HCT116 (cell line): ENCODE measurements around the gene CUBN. TPM values are rescaled to one million over a fixed set of nuclear protein-coding genes. Genes with fewer than 3 reads are reported as not detected.

Experiments
- ATAC-seq: fragments of 200-7000 bp; cut with Tn5 transposase; 2 replicates; pipeline ENCODE4 v1.9.1; 2020; ENCODE audit warnings: mild to moderate bottlenecking, moderate library complexity
- BruUV-seq: library from RNA; stranded (reverse); fragments of 400-500 nt; replicated peaks from 2 replicates; lab custom pipeline; 2021; lab: Mats Ljungman, UMichigan
- CTCF ChIA-PET: fragments of 300-600 bp; sonication (Branson Sonifier 250); formaldehyde crosslinking; loops from one replicate; lab custom pipeline; 2021; ENCODE audit warnings: antibody characterized with exemption; lab: Charles Lee
- POLR2A ChIA-PET: fragments of 300-600, 350-600 bp; sonication (Branson Sonifier 250); formaldehyde crosslinking; loops from one replicate; lab custom pipeline; 2021; ENCODE audit warnings: antibody characterized with exemption; lab: Charles Lee
- RAD21 ChIA-PET, 2 experiments: fragments of 300-600 bp; sonication (Branson Sonifier 250); formaldehyde crosslinking; loops; one replicate each; lab custom pipeline; 2023; ENCODE audit warnings: low total read pairs in 2 of 2; ENCODE audit not compliant: uncharacterized antibody in 2 of 2, unreplicated experiment in 2 of 2, low non-redundant PET in 1 of 2; lab: Charles Lee
- DNase-seq: peaks from one replicate; pipeline ENCODE4 v3.0.0-alpha.2; 2010; ENCODE audit warnings: low read depth, low spot score
- H2AFZ ChIP-seq: fragments of 200-600 bp; shearing (Covaris generic), sonication (generic); 2 replicates; pipeline ENCODE4 v1.6.1; 2017; ENCODE audit warnings: low read depth, mixed run types, mixed read lengths, antibody characterized with exemption, low read length; ENCODE audit not compliant: poor library complexity, severe bottlenecking
- H3K27ac ChIP-seq: 2 replicates; pipeline ENCODE4 v1.5.1; 2012; ENCODE audit warnings: low read depth, low read length
- H3K27me3 ChIP-seq: fragments of 200-600 bp; sonication (generic); 2 replicates; pipeline ENCODE4 v1.6.1; 2016; ENCODE audit warnings: mixed run types, low read length, mixed read lengths; ENCODE audit not compliant: insufficient read depth
- H3K36me3 ChIP-seq, 2 experiments: fragments of 200-500 bp in 1 of 2; fragments of 200-600 bp in 1 of 2; sonication (Bioruptor generic) in 1 of 2; sonication (generic) in 1 of 2; 2 replicates each; pipeline versions ENCODE4 v1.5.1 to v1.6.1; 2014 to 2016; ENCODE audit warnings: low read length in 2 of 2, inconsistent platforms in 1 of 2, mixed read lengths in 1 of 2, mixed run types in 1 of 2; ENCODE audit not compliant: insufficient read depth in 2 of 2, control insufficient read depth in 1 of 2
- H3K4me1 ChIP-seq, 2 experiments: fragments of 200-600 bp in 1 of 2; sonication (generic) in 1 of 2; 2 replicates each; pipeline versions ENCODE4 v1.5.1 to v1.6.1; 2012 to 2017; ENCODE audit warnings: low read length in 2 of 2, inconsistent platforms in 1 of 2, mild to moderate bottlenecking in 1 of 2, mixed read lengths in 1 of 2, mixed run types in 1 of 2, moderate library complexity in 1 of 2; ENCODE audit not compliant: insufficient read depth in 2 of 2, control insufficient read depth in 1 of 2
- H3K4me2 ChIP-seq: fragments of 200-600 bp; sonication (generic); 2 replicates; pipeline ENCODE4 v1.6.1; 2017; ENCODE audit warnings: mixed run types, low read length, mixed read lengths
- H3K4me3 ChIP-seq, 2 experiments: fragments of 200-600 bp in 1 of 2; sonication (generic) in 1 of 2; replicated peaks in 1 of 2; 2 replicates each; pipeline ENCODE4 v1.5.1; 2011 to 2016; ENCODE audit warnings: low read length in 2 of 2, control low read depth in 1 of 2, low read depth in 1 of 2, mild to moderate bottlenecking in 1 of 2, mixed read lengths in 1 of 2, mixed run types in 1 of 2
- H3K79me2 ChIP-seq: fragments of 200-600 bp; sonication (generic); 2 replicates; pipeline ENCODE4 v1.6.1; 2017; ENCODE audit warnings: mild to moderate bottlenecking, mixed run types, low read length, moderate library complexity, mixed read lengths; ENCODE audit not compliant: insufficient read depth
- H3K9ac ChIP-seq: fragments of 200-600 bp; sonication (generic); 2 replicates; pipeline ENCODE4 v1.6.1; 2016; ENCODE audit warnings: low read length, mixed read lengths
- H3K9me2 ChIP-seq: fragments of 200-600 bp; sonication (generic), shearing (Covaris generic); 2 replicates; pipeline ENCODE4 v1.6.1; 2017; ENCODE audit warnings: mixed run types, mild to moderate bottlenecking, moderate library complexity; ENCODE audit not compliant: insufficient read depth
- H3K9me3 ChIP-seq, 2 experiments: fragments of 200-500 bp in 1 of 2; fragments of 200-600 bp in 1 of 2; sonication (Bioruptor generic) in 1 of 2; sonication (generic) in 1 of 2; 2 replicates each; pipeline ENCODE4 v1.6.1; 2014 to 2017; ENCODE audit warnings: low read length in 2 of 2, mixed read lengths in 2 of 2, inconsistent platforms in 1 of 2, low read depth in 1 of 2, mild to moderate bottlenecking in 1 of 2, mixed run types in 1 of 2, moderate library complexity in 1 of 2; ENCODE audit not compliant: control insufficient read depth in 1 of 2, insufficient read depth in 1 of 2
- H4K20me1 ChIP-seq: fragments of 200-600 bp; sonication (generic), shearing (Covaris generic); 2 replicates; pipeline ENCODE4 v1.6.1; 2017; ENCODE audit warnings: mixed run types, mild to moderate bottlenecking, moderate library complexity; ENCODE audit not compliant: insufficient read depth
- CBX3 ChIP-seq: IDR thresholded peaks from 2 replicates; pipeline ENCODE4 v1.6.1; 2012; ENCODE audit warnings: low read depth
- EGR1 ChIP-seq: IDR thresholded peaks from 2 replicates; pipeline ENCODE4 v1.6.1; 2012; ENCODE audit warnings: low read depth
- ELF1 ChIP-seq: IDR thresholded peaks from 2 replicates; pipeline ENCODE4 v1.6.1; 2012; ENCODE audit warnings: low read depth, borderline replicate concordance
- FOSL1 ChIP-seq: IDR thresholded peaks from 2 replicates; pipeline ENCODE4 v1.6.1; 2012; ENCODE audit warnings: low read depth
- POLR2A ChIP-seq: IDR thresholded peaks from 2 replicates; pipeline ENCODE4 v1.7.0; 2011; ENCODE audit warnings: borderline replicate concordance; ENCODE audit not compliant: insufficient read depth, insufficient read length; ENCODE audit errors: extremely low read depth
- REST ChIP-seq: IDR thresholded peaks from 2 replicates; pipeline ENCODE4 v1.6.1; 2012; ENCODE audit warnings: low read depth
- SP1 ChIP-seq: IDR thresholded peaks from 2 replicates; pipeline ENCODE4 v1.6.1; 2012; ENCODE audit warnings: low read depth
- TCF7L2 ChIP-seq: IDR thresholded peaks from 2 replicates; pipeline ENCODE4 v1.7.0; 2011; ENCODE audit warnings: borderline replicate concordance, inconsistent platforms; ENCODE audit not compliant: insufficient read depth, insufficient read length; ENCODE audit errors: extremely low read depth
- intact Hi-C: fragments of 100-400 bp; cut with micrococcal nuclease; formaldehyde crosslinking; loops from 2 replicates; pipeline ENCODE4 v1.10.0; 2022
- total RNA-seq: library from RNA; stranded (reverse); gene quantifications from one replicate; pipeline ENCODE4 v1.2.1, GENCODE V29; 2021; ENCODE audit not compliant: unreplicated experiment
- TF ChIP-seq, protein P1 (sequence below): IDR thresholded peaks from 2 replicates; pipeline ENCODE4 v1.6.1; 2012
- TF ChIP-seq, protein P2 (sequence below): IDR thresholded peaks from 2 replicates; pipeline ENCODE4 v1.6.1; 2012
- TF ChIP-seq, protein P3 (sequence below), 3 experiments: fragments of 200-600 bp in 1 of 3; sonication (generic) in 1 of 3; IDR thresholded peaks in 2 of 3; conservative IDR thresholded peaks in 1 of 3; 2 replicates each; pipeline ENCODE4 v1.5.1; 2012 to 2017; ENCODE audit warnings: low read depth in 2 of 3, low read length in 2 of 3, antibody characterized with exemption in 1 of 3, borderline replicate concordance in 1 of 3, control low read depth in 1 of 3, mild to moderate bottlenecking in 1 of 3, mixed read lengths in 1 of 3, mixed run types in 1 of 3, moderate library complexity in 1 of 3; ENCODE audit not compliant: insufficient read depth in 1 of 3
- TF ChIP-seq, protein P4 (sequence below): IDR thresholded peaks from 2 replicates; pipeline ENCODE4 v1.6.1; 2011; ENCODE audit warnings: mild to moderate bottlenecking, low read length, moderate library complexity; ENCODE audit not compliant: insufficient replicate concordance; ENCODE audit errors: extremely low read depth

CUBN gene
- total RNA-seq, 1 experiment from 2014 or later, result 1.2 TPM

- Histone ChIP-seq H3K27ac (no peak overlapping the region), H3K4me1 (no peaks in the 10 kb centered on the region), H3K9me3 (no peaks in the 10 kb centered on the region), H3K4me2 (no peak overlapping the region), H2AFZ (no peak overlapping the region), H3K9ac (no peak overlapping the region), H3K36me3 (no peaks in the 10 kb centered on the region), H3K79me2 (no peaks in the 10 kb centered on the region), H3K4me3 (no peak overlapping the region), H3K9me2 (no peaks in the 10 kb centered on the region), H4K20me1 (no peaks in the 10 kb centered on the region), H3K27me3 (no peaks in the 10 kb centered on the region)
- POLR2A ChIA-PET, result no interaction called here
- intact Hi-C loops, result no loop called here
- RAD21 ChIA-PET, result no interaction called here
- TF ChIP-seq POLR2A, result no peak
- TF ChIP-seq TCF7L2, result no peak
- TF ChIP-seq SP1, result no peak
- TF ChIP-seq, protein P1, sequence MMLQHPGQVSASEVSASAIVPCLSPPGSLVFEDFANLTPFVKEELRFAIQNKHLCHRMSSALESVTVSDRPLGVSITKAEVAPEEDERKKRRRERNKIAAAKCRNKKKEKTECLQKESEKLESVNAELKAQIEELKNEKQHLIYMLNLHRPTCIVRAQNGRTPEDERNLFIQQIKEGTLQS, result no peak
- TF ChIP-seq, protein P2, sequence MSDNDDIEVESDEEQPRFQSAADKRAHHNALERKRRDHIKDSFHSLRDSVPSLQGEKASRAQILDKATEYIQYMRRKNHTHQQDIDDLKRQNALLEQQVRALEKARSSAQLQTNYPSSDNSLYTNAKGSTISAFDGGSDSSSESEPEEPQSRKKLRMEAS, result no peak
- no peak for TF ChIP-seq CBX3
- CTCF ChIA-PET, result no interaction called here
- BruUV-seq, result no TSS peak
- ATAC-seq, result no peak
- DNase-seq, result no peak
Observed at GRCh38 chr10:16788778-16789177, 340.8 kb downstream of the CUBN start.

DNA sequence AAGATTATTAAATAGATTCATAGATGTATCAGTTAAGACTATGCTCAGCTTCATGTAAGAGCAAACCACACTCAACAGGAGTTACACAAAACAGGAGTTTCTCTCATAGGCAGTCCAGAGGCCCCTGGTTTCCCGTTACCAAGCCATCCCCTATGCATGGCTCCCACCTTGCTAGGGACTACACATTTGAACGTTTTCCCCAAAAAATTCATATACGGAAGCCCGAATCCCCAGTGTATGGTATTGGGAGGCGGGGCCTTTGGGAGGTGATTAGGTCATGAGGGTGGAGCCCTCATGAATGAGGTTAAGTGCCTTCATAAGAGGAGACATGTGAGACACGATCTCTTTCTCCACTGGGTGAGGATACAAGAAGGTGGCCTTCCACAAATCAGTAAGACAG lies 341.5 kb downstream of the CUBN start:
- RAD21 ChIA-PET, result no interaction called here
- Histone ChIP-seq H3K79me2 (no peaks in the 10 kb centered on the region), H3K4me2 (no peak overlapping the region), H3K4me1 (no peaks in the 10 kb centered on the region), H3K27ac (no peak overlapping the region), H3K9me3 (no peaks in the 10 kb centered on the region), H4K20me1 (no peaks in the 10 kb centered on the region), H3K36me3 (no peaks in the 10 kb centered on the region), H3K9me2 (no peaks in the 10 kb centered on the region), H2AFZ (no peak overlapping the region), H3K27me3 (no peaks in the 10 kb centered on the region), H3K9ac (no peak overlapping the region), H3K4me3 (no peak overlapping the region)
- no TSS peak for BruUV-seq
- ATAC-seq, result no peak
- POLR2A ChIA-PET, result no interaction called here
- CTCF ChIA-PET, result no interaction called here
- no peak for DNase-seq
- intact Hi-C loops, result no loop called here
- no peak for TF ChIP-seq TCF7L2
- TF ChIP-seq, protein P3, sequence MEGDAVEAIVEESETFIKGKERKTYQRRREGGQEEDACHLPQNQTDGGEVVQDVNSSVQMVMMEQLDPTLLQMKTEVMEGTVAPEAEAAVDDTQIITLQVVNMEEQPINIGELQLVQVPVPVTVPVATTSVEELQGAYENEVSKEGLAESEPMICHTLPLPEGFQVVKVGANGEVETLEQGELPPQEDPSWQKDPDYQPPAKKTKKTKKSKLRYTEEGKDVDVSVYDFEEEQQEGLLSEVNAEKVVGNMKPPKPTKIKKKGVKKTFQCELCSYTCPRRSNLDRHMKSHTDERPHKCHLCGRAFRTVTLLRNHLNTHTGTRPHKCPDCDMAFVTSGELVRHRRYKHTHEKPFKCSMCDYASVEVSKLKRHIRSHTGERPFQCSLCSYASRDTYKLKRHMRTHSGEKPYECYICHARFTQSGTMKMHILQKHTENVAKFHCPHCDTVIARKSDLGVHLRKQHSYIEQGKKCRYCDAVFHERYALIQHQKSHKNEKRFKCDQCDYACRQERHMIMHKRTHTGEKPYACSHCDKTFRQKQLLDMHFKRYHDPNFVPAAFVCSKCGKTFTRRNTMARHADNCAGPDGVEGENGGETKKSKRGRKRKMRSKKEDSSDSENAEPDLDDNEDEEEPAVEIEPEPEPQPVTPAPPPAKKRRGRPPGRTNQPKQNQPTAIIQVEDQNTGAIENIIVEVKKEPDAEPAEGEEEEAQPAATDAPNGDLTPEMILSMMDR (IDR thresholded peaks at IDR 0.05 in 2 of 3, conservative IDR thresholded peaks at IDR 0.05 in 1 of 3; ENCODE audit: borderline replicate concordance in 1 of 3, insufficient read depth in 1 of 3, low read depth in 2 of 3, low read length in 2 of 3), result no peak
- no peak for TF ChIP-seq FOSL1
- no peak for TF ChIP-seq CBX3
- no peak for TF ChIP-seq REST
- TF ChIP-seq, protein P4, sequence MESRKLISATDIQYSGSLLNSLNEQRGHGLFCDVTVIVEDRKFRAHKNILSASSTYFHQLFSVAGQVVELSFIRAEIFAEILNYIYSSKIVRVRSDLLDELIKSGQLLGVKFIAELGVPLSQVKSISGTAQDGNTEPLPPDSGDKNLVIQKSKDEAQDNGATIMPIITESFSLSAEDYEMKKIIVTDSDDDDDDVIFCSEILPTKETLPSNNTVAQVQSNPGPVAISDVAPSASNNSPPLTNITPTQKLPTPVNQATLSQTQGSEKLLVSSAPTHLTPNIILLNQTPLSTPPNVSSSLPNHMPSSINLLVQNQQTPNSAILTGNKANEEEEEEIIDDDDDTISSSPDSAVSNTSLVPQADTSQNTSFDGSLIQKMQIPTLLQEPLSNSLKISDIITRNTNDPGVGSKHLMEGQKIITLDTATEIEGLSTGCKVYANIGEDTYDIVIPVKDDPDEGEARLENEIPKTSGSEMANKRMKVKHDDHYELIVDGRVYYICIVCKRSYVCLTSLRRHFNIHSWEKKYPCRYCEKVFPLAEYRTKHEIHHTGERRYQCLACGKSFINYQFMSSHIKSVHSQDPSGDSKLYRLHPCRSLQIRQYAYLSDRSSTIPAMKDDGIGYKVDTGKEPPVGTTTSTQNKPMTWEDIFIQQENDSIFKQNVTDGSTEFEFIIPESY, result no peak
- TF ChIP-seq EGR1, result no peak
- TF ChIP-seq POLR2A, result no peak
- no peak for TF ChIP-seq ELF1
